ENCODE results near the gene SLC16A11. TPM values are rescaled to one million over a fixed set of nuclear protein-coding genes. Genes with fewer than 3 reads are reported as not detected.
"Not testable (repeated sequence)": the region's sequence is repeated elsewhere in the genome, so short reads cannot be mapped to it uniquely, and the experiment has no call there.

SLC16A11 gene
- polyA plus RNA-seq, 1 donor (not counting 4 experiments of a cell fraction or from before 2014, with no cell fraction given), result not detected

DNA sequence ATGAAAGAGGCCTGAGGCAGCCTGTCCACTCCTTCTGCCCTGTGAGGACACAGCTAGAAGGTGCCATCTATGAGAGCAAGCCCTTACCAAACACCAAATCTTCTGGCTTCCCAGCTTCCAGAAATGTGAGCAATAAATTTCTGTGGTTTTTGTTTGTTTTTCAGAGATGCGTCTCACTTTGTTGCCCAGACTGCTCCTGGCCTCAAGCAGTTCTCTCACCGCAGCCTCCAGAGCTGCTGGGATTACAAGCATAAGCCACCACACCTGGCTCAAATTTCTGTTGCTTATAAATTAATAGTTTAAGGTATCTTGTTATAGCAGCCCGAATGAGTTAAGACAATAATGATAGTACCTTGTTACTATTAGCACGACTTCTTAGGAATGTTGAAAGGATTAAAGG is 12.5 kb upstream of the SLC16A11 start:
- H2AFZ ChIP-seq (ENCODE audit: control insufficient read depth, low read length), result no peak overlapping the region

DNA sequence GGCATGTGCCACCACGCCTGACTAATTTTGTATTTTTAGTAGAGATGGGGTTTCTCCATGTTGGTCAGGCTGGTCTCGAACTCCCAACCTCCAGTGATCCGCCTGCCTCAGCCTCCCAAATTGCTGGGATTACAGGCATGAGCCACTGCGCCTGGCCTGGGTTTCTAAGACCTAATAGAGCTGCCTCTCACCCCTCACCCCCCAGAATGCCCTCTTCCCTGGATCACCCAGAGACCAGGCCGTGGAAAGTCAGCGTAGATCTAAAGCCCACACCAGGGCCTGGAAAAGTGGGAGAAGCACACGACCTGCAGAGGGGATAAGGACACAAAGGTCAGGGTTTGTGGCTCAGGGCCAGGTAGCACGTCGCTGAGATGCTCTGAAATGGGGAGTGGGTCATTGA is 6.7 kb upstream of the SLC16A11 start:
- H3K36me3 ChIP-seq (ENCODE audit: control insufficient read depth in 2 of 2, extremely low read depth in 1 of 2, insufficient read depth in 2 of 2, low read length in 2 of 2); dilution Hi-C loops (cut with MboI; ENCODE audit: extremely low pct_ligation_motif_present, low sequenced_read_pairs); H4K20me1 ChIP-seq (ENCODE audit: control insufficient read depth, extremely low read depth, insufficient read depth, low read length); H3K9me1 ChIP-seq (ENCODE audit: control insufficient read depth, extremely low read depth, insufficient read depth, low read length); H3K4me3 ChIP-seq (ENCODE audit: control insufficient read depth in 2 of 3, extremely low read depth in 1 of 3, insufficient read depth in 2 of 3, low read depth in 1 of 3, low read length in 3 of 3); H2AFZ ChIP-seq (ENCODE audit: control insufficient read depth, low read length); H3K27me3 ChIP-seq (ENCODE audit: control insufficient read depth, extremely low read depth, insufficient read depth, low read length); H3K79me2 ChIP-seq (ENCODE audit: control insufficient read depth, insufficient read depth, low read length); FAIRE-seq; H3K9me3 ChIP-seq (ENCODE audit: control insufficient read depth, low read depth, low read length); H3K27ac ChIP-seq (ENCODE audit: control insufficient read depth, insufficient read depth, low read length); DNase-seq (ENCODE audit: low read depth, low spot score); H3K9ac ChIP-seq (ENCODE audit: control insufficient read depth, extremely low read depth, insufficient read depth, low read length); H3K4me2 ChIP-seq (ENCODE audit: control insufficient read depth, extremely low read depth, insufficient read depth, low read depth, low read length): not testable (repeated sequence)
- peaks cover 18% of the 10 kb centered on the region for H3K4me1 ChIP-seq (ENCODE audit: control insufficient read depth, extremely low read depth, insufficient read depth, low read length)

More for the DNA sequence above, 12.5 kb upstream of the SLC16A11 start:
- dilution Hi-C loops (cut with MboI; ENCODE audit: extremely low pct_ligation_motif_present, low sequenced_read_pairs), result no loop called here
- Histone ChIP-seq H3K27me3 (ENCODE audit: control insufficient read depth, extremely low read depth, insufficient read depth, low read length) (no peaks in the 10 kb centered on the region), H3K4me2 (ENCODE audit: control insufficient read depth, extremely low read depth, insufficient read depth, low read depth, low read length) (no peak overlapping the region), H3K36me3 (ENCODE audit: control insufficient read depth in 2 of 2, extremely low read depth in 1 of 2, insufficient read depth in 2 of 2, low read length in 2 of 2) (no peaks in the 10 kb centered on the region), H3K9me1 (ENCODE audit: control insufficient read depth, extremely low read depth, insufficient read depth, low read length) (no peaks in the 10 kb centered on the region), H3K9me3 (ENCODE audit: control insufficient read depth, low read depth, low read length) (no peaks in the 10 kb centered on the region), H4K20me1 (ENCODE audit: control insufficient read depth, extremely low read depth, insufficient read depth, low read length) (no peaks in the 10 kb centered on the region), H3K9ac (ENCODE audit: control insufficient read depth, extremely low read depth, insufficient read depth, low read length) (no peak overlapping the region), H3K27ac (ENCODE audit: control insufficient read depth, insufficient read depth, low read length) (no peak overlapping the region), H3K4me1 (ENCODE audit: control insufficient read depth, extremely low read depth, insufficient read depth, low read length) (peaks cover 28% of the 10 kb centered on the region), H3K79me2 (ENCODE audit: control insufficient read depth, insufficient read depth, low read length) (no peaks in the 10 kb centered on the region), H3K4me3 (ENCODE audit: control insufficient read depth in 2 of 3, extremely low read depth in 1 of 3, insufficient read depth in 2 of 3, low read depth in 1 of 3, low read length in 3 of 3) (no peak overlapping the region)
- no peak for DNase-seq (ENCODE audit: low read depth, low spot score)
- FAIRE-seq, result peak; percentile 88
- no peak for TF ChIP-seq EZH2 (IDR thresholded peaks at IDR 0.05; ENCODE audit: low read length)
- TF ChIP-seq, protein P1, sequence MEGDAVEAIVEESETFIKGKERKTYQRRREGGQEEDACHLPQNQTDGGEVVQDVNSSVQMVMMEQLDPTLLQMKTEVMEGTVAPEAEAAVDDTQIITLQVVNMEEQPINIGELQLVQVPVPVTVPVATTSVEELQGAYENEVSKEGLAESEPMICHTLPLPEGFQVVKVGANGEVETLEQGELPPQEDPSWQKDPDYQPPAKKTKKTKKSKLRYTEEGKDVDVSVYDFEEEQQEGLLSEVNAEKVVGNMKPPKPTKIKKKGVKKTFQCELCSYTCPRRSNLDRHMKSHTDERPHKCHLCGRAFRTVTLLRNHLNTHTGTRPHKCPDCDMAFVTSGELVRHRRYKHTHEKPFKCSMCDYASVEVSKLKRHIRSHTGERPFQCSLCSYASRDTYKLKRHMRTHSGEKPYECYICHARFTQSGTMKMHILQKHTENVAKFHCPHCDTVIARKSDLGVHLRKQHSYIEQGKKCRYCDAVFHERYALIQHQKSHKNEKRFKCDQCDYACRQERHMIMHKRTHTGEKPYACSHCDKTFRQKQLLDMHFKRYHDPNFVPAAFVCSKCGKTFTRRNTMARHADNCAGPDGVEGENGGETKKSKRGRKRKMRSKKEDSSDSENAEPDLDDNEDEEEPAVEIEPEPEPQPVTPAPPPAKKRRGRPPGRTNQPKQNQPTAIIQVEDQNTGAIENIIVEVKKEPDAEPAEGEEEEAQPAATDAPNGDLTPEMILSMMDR (optimal IDR thresholded peaks at IDR 0.05 in 1 of 3, IDR thresholded peaks at IDR 0.05 in 1 of 3, conservative IDR thresholded peaks at IDR 0.05 in 1 of 3; ENCODE audit: extremely low read depth in 1 of 3, insufficient read depth in 2 of 3, low read length in 3 of 3), result no peak

DNA sequence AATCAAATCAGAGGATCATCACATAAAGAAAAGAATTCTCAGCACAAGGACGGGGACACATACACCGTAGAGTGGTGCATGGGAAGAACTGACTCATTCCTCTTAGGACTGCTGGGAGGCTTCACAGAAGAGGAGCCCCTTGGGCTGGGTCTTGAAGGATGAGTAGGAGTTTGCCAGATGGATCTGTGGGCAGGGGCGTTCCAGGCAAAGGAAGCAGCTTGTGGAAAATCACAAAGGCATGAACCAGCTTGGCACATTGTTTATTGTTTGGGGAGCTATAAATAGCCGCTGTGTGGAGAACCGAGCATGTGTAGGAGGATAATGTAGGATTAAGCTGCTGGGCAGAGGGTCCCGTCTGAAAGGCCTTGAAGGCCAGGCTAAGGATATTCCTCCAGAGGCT is 5.1 kb upstream of the SLC16A11 start:
- no peak overlapping the region for H3K4me2 ChIP-seq (ENCODE audit: control insufficient read depth, extremely low read depth, insufficient read depth, low read depth, low read length)
- no peaks in the 10 kb centered on the region for H3K36me3 ChIP-seq (ENCODE audit: control insufficient read depth in 2 of 2, extremely low read depth in 1 of 2, insufficient read depth in 2 of 2, low read length in 2 of 2)
- no peak for FAIRE-seq
- no peak for DNase-seq (ENCODE audit: low read depth, low spot score)
- H3K4me3 ChIP-seq (ENCODE audit: control insufficient read depth in 2 of 3, extremely low read depth in 1 of 3, insufficient read depth in 2 of 3, low read depth in 1 of 3, low read length in 3 of 3), result no peak overlapping the region
- H3K27me3 ChIP-seq (ENCODE audit: control insufficient read depth, extremely low read depth, insufficient read depth, low read length), result peaks cover 1% of the 10 kb centered on the region
- H3K9ac ChIP-seq (ENCODE audit: control insufficient read depth, extremely low read depth, insufficient read depth, low read length), result no peak overlapping the region
- TF ChIP-seq, protein P1 (optimal IDR thresholded peaks at IDR 0.05 in 1 of 3, IDR thresholded peaks at IDR 0.05 in 1 of 3, conservative IDR thresholded peaks at IDR 0.05 in 1 of 3; ENCODE audit: extremely low read depth in 1 of 3, insufficient read depth in 2 of 3, low read length in 3 of 3), result no peak
- TF ChIP-seq EZH2 (IDR thresholded peaks at IDR 0.05; ENCODE audit: low read length), result no peak
- H3K9me1 ChIP-seq (ENCODE audit: control insufficient read depth, extremely low read depth, insufficient read depth, low read length), result no peaks in the 10 kb centered on the region
- no peaks in the 10 kb centered on the region for H4K20me1 ChIP-seq (ENCODE audit: control insufficient read depth, extremely low read depth, insufficient read depth, low read length)
- H3K9me3 ChIP-seq (ENCODE audit: control insufficient read depth, low read depth, low read length), result no peaks in the 10 kb centered on the region
- dilution Hi-C loops (cut with MboI; ENCODE audit: extremely low pct_ligation_motif_present, low sequenced_read_pairs), result no loop called here
- no peaks in the 10 kb centered on the region for H3K79me2 ChIP-seq (ENCODE audit: control insufficient read depth, insufficient read depth, low read length)
- H2AFZ ChIP-seq (ENCODE audit: control insufficient read depth, low read length), result no peak overlapping the region
- H3K27ac ChIP-seq (ENCODE audit: control insufficient read depth, insufficient read depth, low read length), result no peak overlapping the region
- peaks cover 21% of the 10 kb centered on the region for H3K4me1 ChIP-seq (ENCODE audit: control insufficient read depth, extremely low read depth, insufficient read depth, low read length)

Data from keratinocyte (primary cell).